Inferior parietal cortex (tissue), 1 donor: ENCODE data around the gene GRID2.
A peak's percentile ranks its signal among the peaks of the same experiment; 100 is the strongest.
"Not testable (repeated sequence)": the region's sequence is repeated elsewhere in the genome, so short reads cannot be mapped to it uniquely, and the experiment has no call there.

Source experiments
- DNase-seq: peaks from one replicate; pipeline ENCODE4 v3.0.0-alpha.2; 2016; ENCODE audit errors: extremely low spot score

Gene GRID2

DNA sequence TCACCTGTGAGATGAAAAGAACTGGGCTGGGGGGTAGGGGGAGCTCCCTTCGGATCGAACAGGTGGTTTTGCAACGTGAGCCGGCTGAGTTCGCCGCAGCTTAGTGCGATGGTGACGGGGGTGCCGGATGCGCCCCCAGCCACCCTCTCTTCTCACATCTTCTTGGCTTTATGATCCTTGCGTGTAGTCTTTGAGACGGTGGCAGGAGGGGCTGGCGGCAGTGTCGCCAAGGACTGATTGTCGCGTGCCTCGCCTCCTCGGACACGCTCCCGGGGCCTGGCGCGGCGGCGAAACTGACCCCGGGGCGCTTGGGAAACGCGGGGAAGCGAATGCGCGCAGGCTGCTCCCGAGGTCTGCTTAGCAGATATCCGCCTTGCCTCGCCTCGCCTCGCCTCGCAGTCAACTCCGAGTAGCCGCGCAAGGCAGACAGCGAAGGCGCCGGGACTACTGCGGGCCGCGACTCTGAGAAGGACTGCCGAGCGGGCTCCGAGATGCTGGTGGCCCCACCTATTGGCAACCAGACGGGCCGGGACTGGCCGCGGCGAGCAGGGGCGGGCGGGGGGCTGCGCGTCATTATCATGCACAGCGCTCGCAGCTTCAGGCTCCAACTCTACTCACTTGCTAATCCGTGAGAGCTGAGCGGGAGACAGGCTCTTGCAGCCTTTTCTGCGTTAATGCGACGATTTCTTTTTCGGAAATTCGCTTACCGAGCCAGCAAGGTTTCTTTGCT is 1.5 kb downstream of the GRID2 start:
- DNase-seq = peak; percentile 64

- peak; percentile 52 for DNase-seq
Measured at GRCh38 chr4:92305878-92306520, 2.2 kb downstream of the GRID2 start.

- peak; percentile 29 for DNase-seq
Measured at GRCh38 chr4:92307181-92307580, 3.4 kb downstream of the GRID2 start.

DNA sequence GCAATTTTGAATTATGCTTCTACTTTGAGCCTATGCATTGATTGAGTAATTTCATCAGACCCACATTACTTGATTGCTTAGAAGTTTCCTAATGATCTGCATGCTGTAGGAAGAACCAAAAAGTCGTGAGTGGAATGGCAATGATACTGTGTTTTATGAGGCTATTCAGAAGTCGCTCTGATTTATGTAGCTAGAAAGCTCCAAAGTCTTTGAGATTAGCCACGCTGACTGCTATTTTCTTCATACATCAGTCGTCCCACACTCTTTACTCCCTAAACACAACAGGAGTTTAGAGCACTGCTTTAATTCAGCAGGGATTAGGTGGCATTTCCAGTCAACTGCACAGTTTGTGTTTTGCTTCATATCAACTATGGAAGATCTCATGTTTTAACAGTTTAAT is 4.1 kb downstream of the GRID2 start:
- DNase-seq = peak; percentile 54

- no peak for DNase-seq
Measured at GRCh38 chr4:92317047-92317446, 13.3 kb downstream of the GRID2 start.

GRCh38 chr4:92328095-92328494 is 24.3 kb downstream of the GRID2 start:
- no peak for DNase-seq

GRCh38 chr4:92333016-92333415 is 29.2 kb downstream of the GRID2 start:
- no peak for DNase-seq

DNA sequence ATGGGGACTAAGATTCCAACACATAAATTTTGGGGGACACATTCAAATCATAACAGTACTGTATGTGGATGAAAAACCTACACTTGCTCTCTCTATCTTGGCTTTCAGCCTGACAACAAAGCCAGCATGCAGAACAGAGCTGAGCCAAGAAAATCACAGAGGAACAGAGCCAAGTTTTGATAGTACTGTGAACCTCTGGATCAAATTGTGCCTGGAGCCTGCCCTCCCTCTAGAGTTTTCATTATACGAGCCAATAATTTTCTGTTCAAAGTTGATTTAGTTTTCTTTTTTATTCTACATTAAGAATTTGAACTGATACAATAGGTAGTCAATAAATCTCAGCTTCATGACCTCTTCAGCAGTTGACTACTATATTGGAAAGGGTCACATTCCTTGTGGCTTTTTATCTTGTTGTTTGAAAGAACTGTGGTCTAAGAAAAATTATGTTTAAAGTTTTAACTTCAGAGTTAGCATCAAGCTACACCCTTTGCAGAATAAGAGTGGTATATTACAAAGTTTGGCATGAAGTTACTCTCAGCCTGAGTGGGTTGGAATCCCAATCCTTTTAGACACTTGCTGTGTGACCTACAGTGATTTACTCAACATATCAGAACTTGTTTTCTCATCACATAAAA is 31.1 kb downstream of the GRID2 start:
- DNase-seq = peak; percentile 20

DNA sequence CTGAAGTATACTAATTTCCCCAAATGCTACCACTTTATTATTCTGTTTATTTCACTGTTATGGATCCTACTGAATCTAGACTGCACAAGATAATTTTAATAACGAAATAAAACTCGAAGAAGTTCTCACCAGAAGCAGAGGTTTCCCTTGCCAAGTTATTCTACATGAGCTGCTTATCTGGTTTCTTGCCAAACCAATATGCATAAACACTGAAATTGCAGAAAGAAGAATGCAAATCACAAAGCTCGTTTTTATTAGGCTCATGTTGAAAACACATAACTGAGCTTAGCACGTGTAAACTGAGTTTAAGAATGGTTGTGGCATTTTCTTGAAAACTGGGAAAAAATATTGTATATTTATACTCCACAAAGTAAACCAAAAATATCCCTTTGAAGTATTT is 35.9 kb downstream of the GRID2 start:
- DNase-seq = no peak

DNA sequence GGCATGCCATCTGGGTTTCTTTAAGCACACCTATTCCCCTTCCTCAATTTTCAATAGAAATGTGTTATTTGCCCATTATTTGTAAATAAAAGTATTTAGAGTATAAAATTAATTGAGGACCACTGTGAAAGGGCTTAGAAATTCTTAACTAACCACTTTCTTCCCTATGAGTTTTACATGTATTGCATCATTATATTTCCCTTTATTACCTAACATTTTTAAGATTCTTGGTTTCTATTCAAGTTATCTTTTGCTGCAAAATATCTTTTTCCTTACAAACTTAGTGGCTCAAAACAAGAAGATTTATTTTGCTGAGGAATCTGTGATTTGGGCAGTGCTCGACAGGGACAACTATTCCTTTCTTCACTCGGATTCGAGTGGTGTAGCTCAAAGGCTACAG is 40.5 kb downstream of the GRID2 start:
- DNase-seq = no peak

DNA sequence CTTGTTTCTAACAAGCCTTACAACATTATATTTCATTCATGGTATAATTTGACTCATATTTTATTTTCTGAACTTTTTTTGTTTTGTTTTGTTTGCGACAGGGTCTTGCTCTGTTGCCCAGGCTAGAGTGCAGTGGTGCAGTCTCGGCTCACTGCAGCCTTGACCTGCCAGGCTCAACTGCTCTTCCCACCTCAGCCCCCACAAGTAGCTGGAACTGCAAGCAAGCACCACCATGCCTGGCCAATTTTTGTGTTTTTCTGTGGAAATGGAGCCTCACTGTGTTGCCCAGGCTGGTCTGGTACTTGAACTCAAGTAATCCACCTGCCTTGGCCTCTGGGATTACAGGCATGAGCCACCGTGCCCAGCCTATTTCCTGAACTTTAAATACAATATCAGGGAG is 42.5 kb downstream of the GRID2 start:
- DNase-seq = no peak

DNA sequence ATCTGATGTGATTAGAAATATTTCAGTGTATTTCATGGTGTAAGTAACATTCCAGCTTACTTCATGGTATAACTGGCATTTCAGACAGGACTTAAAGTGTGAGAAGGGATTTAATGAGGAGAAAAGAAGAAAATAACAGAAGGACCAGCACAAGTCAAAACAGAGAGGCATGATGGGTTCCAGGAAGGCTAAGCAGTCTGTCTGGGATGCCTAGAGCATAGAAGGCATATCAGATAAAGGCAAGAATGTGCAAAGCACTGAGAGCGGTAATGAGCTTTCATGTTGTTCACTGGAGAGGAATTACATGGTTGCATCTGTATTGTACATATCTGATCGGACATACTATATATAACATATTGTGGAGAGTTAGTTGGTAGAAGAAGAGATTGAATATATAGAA is 54.2 kb downstream of the GRID2 start:
- DNase-seq = no peak

DNA sequence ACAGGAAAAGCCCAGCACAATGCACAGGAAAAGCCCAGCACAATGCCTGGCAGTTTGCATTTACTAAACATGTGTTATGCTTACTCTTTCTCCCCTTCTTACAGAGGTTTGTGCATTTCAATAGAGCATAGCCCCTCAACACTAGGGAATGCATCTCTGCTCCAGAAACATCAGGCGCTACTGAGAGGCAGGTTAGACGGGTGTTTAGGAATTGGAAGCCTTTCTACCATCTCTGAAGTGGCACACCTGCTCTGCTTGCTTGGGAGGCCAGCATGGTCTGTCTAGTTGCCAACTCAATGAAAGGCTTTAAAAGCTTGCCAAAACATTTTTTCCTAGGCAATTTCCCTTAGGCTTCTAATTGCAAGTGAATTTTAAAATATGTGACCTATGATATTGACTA is 55.7 kb downstream of the GRID2 start:
- no peak for DNase-seq

- DNase-seq = no peak
Measured at GRCh38 chr4:92362028-92362427, 58.3 kb downstream of the GRID2 start.

- DNase-seq = no peak
Measured at GRCh38 chr4:92368653-92369052, 64.9 kb downstream of the GRID2 start.

DNA sequence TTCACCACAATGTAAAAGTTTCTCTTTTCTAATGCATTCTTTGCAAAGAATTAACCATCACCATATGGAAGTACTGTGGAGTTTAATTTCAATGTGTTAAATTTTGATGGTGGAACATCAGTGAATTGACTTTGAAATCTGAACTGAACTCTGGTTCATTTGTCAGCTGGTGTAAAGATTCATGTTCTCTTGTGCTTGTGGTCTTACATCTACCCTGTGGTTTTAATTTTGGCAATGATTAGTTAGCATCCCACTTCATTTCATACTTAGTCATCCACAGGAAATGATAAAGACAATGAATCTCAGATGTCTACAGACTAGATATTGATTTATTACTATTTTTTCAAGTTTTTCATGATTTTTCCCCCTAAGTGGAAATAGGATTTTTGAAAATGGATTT is 77.8 kb downstream of the GRID2 start:
- DNase-seq = no peak

GRCh38 chr4:92382128-92382527 is 78.4 kb downstream of the GRID2 start:
- DNase-seq = no peak

DNA sequence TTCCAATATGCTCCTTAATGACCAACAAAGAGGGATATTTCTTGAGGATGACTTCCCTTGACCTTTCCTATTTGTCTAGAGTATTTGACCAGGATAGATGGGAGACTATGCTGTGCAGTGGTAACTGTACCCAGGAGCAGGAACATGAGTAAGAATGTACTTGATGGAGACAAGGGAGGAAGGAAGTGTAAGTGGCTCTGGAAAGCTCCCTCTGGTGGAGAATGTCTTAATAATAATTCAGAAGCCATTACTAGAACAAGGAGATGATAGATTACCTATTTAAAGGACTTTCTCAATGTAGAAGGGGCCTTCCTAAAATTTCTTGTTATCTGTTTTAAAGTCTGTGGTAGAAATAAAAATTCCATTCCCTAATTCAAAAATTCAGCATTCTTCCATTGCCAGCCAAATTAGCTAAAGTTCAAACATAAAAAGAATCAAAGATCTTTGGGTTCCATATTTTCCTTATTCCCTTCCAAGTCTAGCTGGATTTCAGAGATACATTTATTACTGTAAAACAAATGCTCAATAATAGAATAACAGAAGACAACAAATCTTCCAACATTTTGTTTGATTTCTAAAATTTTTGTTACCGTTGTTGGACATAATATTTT is 83.8 kb downstream of the GRID2 start:
- DNase-seq = peak; percentile 75

GRCh38 chr4:92399032-92399431 is 95.3 kb downstream of the GRID2 start:
- DNase-seq = no peak

- not testable (repeated sequence) for DNase-seq
Measured at GRCh38 chr4:92403525-92403924, 99.8 kb downstream of the GRID2 start.

- no peak for DNase-seq
Measured at GRCh38 chr4:92406488-92406887, 102.7 kb downstream of the GRID2 start.

- no peak for DNase-seq
Measured at GRCh38 chr4:92421920-92422319, 118.2 kb downstream of the GRID2 start.

DNA sequence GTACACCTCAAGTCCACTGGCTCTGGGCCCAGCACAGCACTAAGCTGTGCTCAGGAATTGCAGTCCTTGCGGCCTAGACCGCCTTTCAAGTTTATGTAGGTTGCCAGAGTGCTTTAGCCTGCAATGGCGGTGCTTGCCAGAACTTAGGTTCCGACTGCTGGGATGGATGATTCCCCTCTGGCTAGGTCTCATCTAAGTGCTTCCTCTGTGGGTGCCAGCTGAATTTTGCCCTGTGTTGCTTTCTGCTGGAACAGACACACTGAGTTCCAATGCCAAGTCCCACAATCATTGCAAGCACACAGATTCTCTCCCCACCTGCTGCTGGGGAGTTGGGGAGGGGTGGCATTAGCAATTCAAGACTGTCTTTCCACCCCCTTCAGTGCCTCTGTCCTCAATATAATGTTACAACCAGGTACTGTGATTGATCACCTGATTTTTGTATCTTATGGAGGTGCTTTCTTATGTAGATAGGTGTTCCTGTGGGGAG is 129.5 kb downstream of the GRID2 start:
- no peak for DNase-seq
